Tibial artery (tissue), 4 donors: ENCODE measurements around the gene PSENEN.
A peak's percentile ranks its signal among the peaks of the same experiment; 100 is the strongest.

Experiments
- DNase-seq, 2 donors: peaks; one replicate each; pipeline ENCODE4 v3.0.0-alpha.2; 2019
- H3K27ac ChIP-seq, 2 donors: fragments of 200-600 bp; sonication (generic) in 1 of 2; 1 replicate in 1 of 2; 2 replicates in 1 of 2; pipeline ENCODE4 v1.5.1; 2018 to 2019; ENCODE audit warnings: mild to moderate bottlenecking in 1 of 2
- H3K27me3 ChIP-seq, 2 donors: fragments of 200-600 bp; sonication (generic) in 1 of 2; one replicate each; pipeline versions ENCODE4 v1.5.1 to v1.6.0; 2016 to 2019
- H3K36me3 ChIP-seq, 3 donors: fragments of 200-600 bp; sonication (generic) in 2 of 3; one replicate each; pipeline ENCODE4 v1.5.1; 2016 to 2019; ENCODE audit warnings: mild to moderate bottlenecking in 2 of 3
- H3K4me1 ChIP-seq, 4 donors: fragments of 200-600 bp; sonication (generic) in 2 of 4; 1 replicate in 3 of 4; 2 replicates in 1 of 4; pipeline ENCODE4 v1.5.1; 2016 to 2019
- H3K4me3 ChIP-seq, 2 donors: fragments of 200-600 bp; sonication (generic) in 1 of 2; 1 replicate in 1 of 2; 2 replicates in 1 of 2; pipeline ENCODE4 v1.5.1; 2018 to 2019; ENCODE audit warnings: mild to moderate bottlenecking in 2 of 2
- H3K9me3 ChIP-seq, 3 donors: fragments of 200-600 bp; sonication (generic) in 1 of 3; one replicate each; pipeline ENCODE4 v1.5.1; 2016 to 2019
- CTCF ChIP-seq, 2 experiments: fragments of 200-600 bp in 1 of 2; fragments of 450-650 bp in 1 of 2; IDR thresholded peaks; one replicate each; pipeline ENCODE4 v1.5.1; 2017 to 2019; ENCODE audit warnings: antibody characterized with exemption in 2 of 2, mild to moderate bottlenecking in 1 of 2, moderate library complexity in 1 of 2
- intact Hi-C: fragments of 100-400 bp; cut with DNase I; formaldehyde crosslinking; loops from one replicate; pipeline ENCODE4 v1.15.0; 2023; ENCODE audit warnings: low total_unique reads

Gene PSENEN

GRCh38 chr19:35748106-35749020 is 2.9 kb downstream of the PSENEN start, which contains the start of gene LIN37:
Gene LIN37, plus strand, starts transcription at chr19:35748576. Its CDS starts 149 bp downstream, at chr19:35748725.
- Histone ChIP-seq H3K36me3 (peaks cover under 1 to 18% (median 18%) of the 10 kb centered on the region in 3 donors), H3K4me3 (peak within 1 kb of the TSS; percentile 65 to 92), H3K27ac (peak within 1 kb of the TSS; percentile 82 to 91), H3K9me3 (no peaks in the 10 kb centered on the region), H3K27me3 (no peaks in the 10 kb centered on the region), H3K4me1 (peaks cover 0 to 47% (median 39%) of the 10 kb centered on the region in 4 donors)
- intact Hi-C loops, result no loop called here
- peak; percentile 100 for DNase-seq
- peak in 1 of 2 experiments; percentile 43 for TF ChIP-seq CTCF (IDR thresholded peaks at IDR 0.05)

GRCh38 chr19:35750167-35750566 is 4.7 kb downstream of the PSENEN start:
- peak overlapping the region; percentile 36 to 82 for H3K27ac ChIP-seq
- intact Hi-C loops, result no loop called here
- H3K9me3 ChIP-seq, result no peaks in the 10 kb centered on the region
- no peak for TF ChIP-seq CTCF (IDR thresholded peaks at IDR 0.05)
- H3K36me3 ChIP-seq, result peaks cover 11 to 31% (median 29%) of the 10 kb centered on the region in 3 donors
- H3K4me1 ChIP-seq, result peaks cover 0 to 46% (median 38%) of the 10 kb centered on the region in 4 donors
- no peak for DNase-seq
- H3K27me3 ChIP-seq, result no peaks in the 10 kb centered on the region
- H3K4me3 ChIP-seq, result no peak overlapping the region

DNA sequence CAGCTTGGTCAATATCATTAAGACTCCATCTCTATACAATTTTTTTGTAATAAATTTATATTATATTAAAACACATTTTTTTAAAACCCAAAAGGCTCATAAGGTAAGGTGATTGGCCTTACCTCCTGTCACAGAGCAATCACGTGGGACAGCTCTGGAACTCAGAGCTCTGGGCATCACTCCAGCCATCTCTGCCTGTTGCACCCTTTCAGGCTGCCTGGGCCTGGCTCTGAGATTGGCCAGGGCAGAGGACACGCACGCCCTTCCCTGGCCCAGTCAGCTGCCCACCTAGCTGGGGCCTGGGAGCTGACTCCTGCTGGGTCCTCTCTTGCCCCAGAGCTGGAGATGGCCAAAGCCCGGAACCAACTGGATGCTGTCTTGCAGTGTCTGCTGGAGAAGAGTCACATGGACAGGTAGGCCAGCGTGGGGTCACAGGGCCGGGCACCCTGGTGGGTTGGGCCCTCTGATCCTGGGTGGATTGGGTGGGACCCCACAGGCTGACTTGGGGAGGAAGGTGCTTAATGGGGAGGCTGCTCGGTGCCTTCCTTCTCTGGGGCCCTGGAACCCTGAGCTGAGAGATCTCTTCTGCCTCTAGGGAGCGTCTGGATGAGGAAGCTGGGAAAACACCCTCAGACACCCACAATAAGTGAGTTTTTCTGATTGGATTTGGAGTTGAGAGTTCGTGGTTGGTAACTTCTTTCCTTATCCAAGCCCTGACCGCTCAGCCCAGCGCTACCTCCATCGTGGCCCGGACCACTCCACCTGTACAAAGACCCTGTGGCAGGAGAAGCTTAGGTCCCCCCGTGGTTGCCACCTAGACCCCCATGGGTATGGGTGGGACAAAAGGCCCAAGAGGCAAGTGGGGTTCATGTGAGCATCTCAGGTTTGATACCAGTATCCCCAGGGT is 6.6 kb downstream of the PSENEN start:
- TF ChIP-seq CTCF (IDR thresholded peaks at IDR 0.05), result no peak
- intact Hi-C loops, result no loop called here
- peaks cover 4 to 51% (median 40%) of the 10 kb centered on the region in 4 donors for H3K4me1 ChIP-seq
- H3K27ac ChIP-seq, result peak overlapping the region; percentile 13 to 100
- no peaks in the 10 kb centered on the region for H3K9me3 ChIP-seq
- DNase-seq, result no peak
- no peaks in the 10 kb centered on the region for H3K27me3 ChIP-seq
- H3K4me3 ChIP-seq, result no peak overlapping the region
- peaks cover 11 to 31% (median 29%) of the 10 kb centered on the region in 3 donors for H3K36me3 ChIP-seq

- intact Hi-C loops, result no loop called here
- no peak for TF ChIP-seq CTCF (IDR thresholded peaks at IDR 0.05)
These were observed 7.4 kb downstream of the PSENEN start for GRCh38 chr19:35752746-35753350.

More at GRCh38 chr19:35752746-35753350, 7.4 kb downstream of the PSENEN start:
- H3K27ac ChIP-seq, result peak overlapping the region; percentile 13 to 100
- no peaks in the 10 kb centered on the region for H3K27me3 ChIP-seq
- H3K9me3 ChIP-seq, result no peaks in the 10 kb centered on the region
- H3K4me3 ChIP-seq, result no peak overlapping the region
- H3K4me1 ChIP-seq, result peaks cover 5 to 52% (median 43%) of the 10 kb centered on the region in 4 donors
- H3K36me3 ChIP-seq, result peaks cover 11 to 31% (median 29%) of the 10 kb centered on the region in 3 donors
- DNase-seq, result no peak
